NOMO-1 treated with dmso at 0.1 percent for 144 hours (cell line): ENCODE measurements around the gene TMEM92.

Experiments
- DNase-seq: peaks from one replicate; lab custom pipeline; 2025; ENCODE audit not compliant: unreplicated experiment; lab: John Stamatoyannopoulos, UW

TMEM92 gene

GRCh38 chr17:50325906-50326305, 51.6 kb downstream of the TMEM92 start:
- DNase-seq: no peak

GRCh38 chr17:50326831-50327364, 52.6 kb downstream of the TMEM92 start:
- DNase-seq: no peak

DNA sequence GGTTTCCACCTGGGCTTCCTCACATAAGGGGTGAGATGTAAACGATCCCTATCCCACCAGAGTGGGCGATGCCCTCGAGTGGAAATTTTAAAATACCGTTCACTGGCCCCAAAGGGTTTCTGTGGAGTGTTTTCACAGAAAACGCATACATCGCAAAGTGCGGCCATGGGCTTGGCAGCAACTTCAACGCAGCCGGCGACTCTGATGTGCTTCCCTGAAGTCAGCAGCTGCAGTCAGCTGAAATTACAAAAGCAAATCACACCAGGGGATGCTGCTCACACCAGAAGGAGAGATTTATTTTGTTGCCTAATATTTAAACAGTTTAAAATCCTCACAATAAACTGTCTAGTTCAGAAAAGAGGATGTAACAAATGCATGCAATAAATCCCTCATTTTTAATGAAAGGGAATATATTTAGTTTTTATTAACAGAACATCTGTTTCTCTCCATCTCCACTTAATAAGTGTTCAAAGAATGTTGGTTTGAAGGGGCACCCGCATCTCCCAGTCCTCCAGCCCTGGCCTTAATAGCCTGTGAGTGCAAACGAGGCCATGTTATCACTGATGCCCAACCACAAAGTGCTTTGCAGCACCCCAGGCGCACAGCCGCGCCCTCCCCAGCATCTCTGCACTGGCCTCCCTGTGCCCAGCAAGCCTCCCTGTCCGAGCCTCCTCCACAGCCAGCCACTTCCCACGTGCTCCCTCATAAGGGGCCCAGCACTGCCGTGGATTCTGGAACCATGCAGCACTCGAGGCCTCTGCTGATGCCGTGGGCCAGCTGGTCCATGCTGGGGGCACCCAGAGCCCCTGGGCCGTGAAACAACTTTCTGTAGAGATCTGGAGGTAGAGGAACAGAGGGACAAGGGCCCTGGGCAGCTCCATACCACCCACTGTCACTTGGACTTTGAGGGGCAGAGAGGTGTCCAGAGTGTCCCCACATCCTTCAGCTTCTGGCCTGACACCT, 54.4 kb downstream of the TMEM92 start:
- no peak for DNase-seq

GRCh38 chr17:50329716-50330115, 55.5 kb downstream of the TMEM92 start:
- DNase-seq: no peak

GRCh38 chr17:50330151-50330775, 56.0 kb downstream of the TMEM92 start:
- no peak for DNase-seq
